Upper lobe of right lung (tissue), 1 donor: ENCODE data around the gene PICK1. TPM values are rescaled to one million over a fixed set of nuclear protein-coding genes. Genes with fewer than 3 reads are reported as not detected.
"Not testable (repeated sequence)": the region's sequence is repeated elsewhere in the genome, so short reads cannot be mapped to it uniquely, and the experiment has no call there.

Experiments used
- ATAC-seq: fragments of 200-7000 bp; cut with Tn5 transposase; one replicate; pipeline ENCODE4 v1.9.1; 2020; ENCODE audit warnings: mild to moderate bottlenecking, moderate library complexity
- DNase-seq: peaks from one replicate; pipeline ENCODE4 v3.0.0-alpha.2; 2020
- H3K27ac ChIP-seq: fragments of 200-600 bp; one replicate; pipeline ENCODE4 v1.8.0; 2022
- H3K27me3 ChIP-seq: fragments of 200-600 bp; one replicate; pipeline ENCODE4 v1.8.0; 2022; ENCODE audit warnings: mild to moderate bottlenecking
- H3K36me3 ChIP-seq: fragments of 200-600 bp; one replicate; pipeline ENCODE4 v1.8.0; 2022
- H3K4me1 ChIP-seq: fragments of 200-600 bp; one replicate; pipeline ENCODE4 v1.8.0; 2022
- H3K4me3 ChIP-seq: fragments of 200-600 bp; one replicate; pipeline ENCODE4 v1.8.0; 2022; ENCODE audit warnings: mild to moderate bottlenecking
- H3K9me3 ChIP-seq: fragments of 200-600 bp; one replicate; pipeline ENCODE4 v1.8.0; 2022
- intact Hi-C: fragments of 100-400 bp; cut with DNase I; formaldehyde crosslinking; loops from one replicate; pipeline ENCODE4 v1.11.0; 2022
- total RNA-seq: library from RNA; stranded (reverse); fragmentation: NEBNext Ultra II Directional; extraction: Animal tissue kit (Norgen Biotek cat#: 25700); gene quantifications from one replicate; pipeline ENCODE4 v1.2.1, GENCODE V29; 2021
- TF ChIP-seq, protein P1 (sequence below): fragments of 200-600 bp; IDR thresholded peaks from one replicate; pipeline ENCODE4 v1.8.0; 2022; ENCODE audit warnings: antibody characterized with exemption
- donor health status: DM: no; HTN: yes; CAD: no; lungs with severe emphysema.

The PICK1 gene
- total RNA-seq, 1 donor from 2014 or later, result 31.8 TPM

- no peak overlapping the region for H3K4me3 ChIP-seq
- no peak for ATAC-seq
- no peaks in the 10 kb centered on the region for H3K9me3 ChIP-seq
- intact Hi-C loops, result no loop called here
- no peaks in the 10 kb centered on the region for H3K27me3 ChIP-seq
- TF ChIP-seq, protein P1, sequence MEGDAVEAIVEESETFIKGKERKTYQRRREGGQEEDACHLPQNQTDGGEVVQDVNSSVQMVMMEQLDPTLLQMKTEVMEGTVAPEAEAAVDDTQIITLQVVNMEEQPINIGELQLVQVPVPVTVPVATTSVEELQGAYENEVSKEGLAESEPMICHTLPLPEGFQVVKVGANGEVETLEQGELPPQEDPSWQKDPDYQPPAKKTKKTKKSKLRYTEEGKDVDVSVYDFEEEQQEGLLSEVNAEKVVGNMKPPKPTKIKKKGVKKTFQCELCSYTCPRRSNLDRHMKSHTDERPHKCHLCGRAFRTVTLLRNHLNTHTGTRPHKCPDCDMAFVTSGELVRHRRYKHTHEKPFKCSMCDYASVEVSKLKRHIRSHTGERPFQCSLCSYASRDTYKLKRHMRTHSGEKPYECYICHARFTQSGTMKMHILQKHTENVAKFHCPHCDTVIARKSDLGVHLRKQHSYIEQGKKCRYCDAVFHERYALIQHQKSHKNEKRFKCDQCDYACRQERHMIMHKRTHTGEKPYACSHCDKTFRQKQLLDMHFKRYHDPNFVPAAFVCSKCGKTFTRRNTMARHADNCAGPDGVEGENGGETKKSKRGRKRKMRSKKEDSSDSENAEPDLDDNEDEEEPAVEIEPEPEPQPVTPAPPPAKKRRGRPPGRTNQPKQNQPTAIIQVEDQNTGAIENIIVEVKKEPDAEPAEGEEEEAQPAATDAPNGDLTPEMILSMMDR, result no peak
- H3K36me3 ChIP-seq, result no peaks in the 10 kb centered on the region
- H3K4me1 ChIP-seq, result peaks cover 18% of the 10 kb centered on the region
- no peak for DNase-seq
- H3K27ac ChIP-seq, result no peak overlapping the region
Measured at GRCh38 chr22:38036392-38037062, 20.7 kb upstream of the PICK1 start.

- H3K9me3 ChIP-seq, intact Hi-C loops, ATAC-seq, H3K27me3 ChIP-seq, H3K36me3 ChIP-seq, DNase-seq, H3K4me3 ChIP-seq, H3K27ac ChIP-seq: not testable (repeated sequence)
- peaks cover 19% of the 10 kb centered on the region for H3K4me1 ChIP-seq
Measured at GRCh38 chr22:38037367-38038150, 19.6 kb upstream of the PICK1 start.

GRCh38 chr22:38038426-38038825, 18.8 kb upstream of the PICK1 start:
- Histone ChIP-seq H3K4me3 (no peak overlapping the region), H3K27me3 (no peaks in the 10 kb centered on the region), H3K4me1 (peaks cover 17% of the 10 kb centered on the region), H3K9me3 (no peaks in the 10 kb centered on the region), H3K27ac (no peak overlapping the region), H3K36me3 (no peaks in the 10 kb centered on the region)
- intact Hi-C loops, result no loop called here
- TF ChIP-seq, protein P1, result no peak
- no peak for ATAC-seq
- DNase-seq, result no peak

GRCh38 chr22:38038890-38039812, 18.1 kb upstream of the PICK1 start:
- Histone ChIP-seq H3K27me3 (no peaks in the 10 kb centered on the region), H3K36me3 (no peaks in the 10 kb centered on the region), H3K4me3 (no peak overlapping the region), H3K9me3 (no peaks in the 10 kb centered on the region), H3K27ac (no peak overlapping the region), H3K4me1 (peaks cover 10% of the 10 kb centered on the region)
- ATAC-seq (no peak), DNase-seq (no peak)
- TF ChIP-seq, protein P1, result no peak
- intact Hi-C loops, result no loop called here

- Histone ChIP-seq H3K9me3 (no peaks in the 10 kb centered on the region), H3K36me3 (no peaks in the 10 kb centered on the region), H3K27me3 (no peaks in the 10 kb centered on the region), H3K27ac (no peak overlapping the region), H3K4me3 (no peak overlapping the region), H3K4me1 (peaks cover 4% of the 10 kb centered on the region)
- DNase-seq, result no peak
- no peak for ATAC-seq
- intact Hi-C loops, result no loop called here
- TF ChIP-seq, protein P1, result no peak
Measured at GRCh38 chr22:38040953-38041759, 16.0 kb upstream of the PICK1 start.
